ENCODE results near the gene TM2D3. TPM values are rescaled to one million over a fixed set of nuclear protein-coding genes. Genes with fewer than 3 reads are reported as not detected.

Gene TM2D3
- total RNA-seq, 1 donor from 2014 or later, result 42.9 TPM

- intact Hi-C loops (cut with micrococcal nuclease), result no loop called here
Measured at GRCh38 chr15:101625980-101626379, 26.2 kb downstream of the TM2D3 start.

- intact Hi-C loops (cut with micrococcal nuclease), result no loop called here
Measured at GRCh38 chr15:101625184-101625583, 27.0 kb downstream of the TM2D3 start.

DNA sequence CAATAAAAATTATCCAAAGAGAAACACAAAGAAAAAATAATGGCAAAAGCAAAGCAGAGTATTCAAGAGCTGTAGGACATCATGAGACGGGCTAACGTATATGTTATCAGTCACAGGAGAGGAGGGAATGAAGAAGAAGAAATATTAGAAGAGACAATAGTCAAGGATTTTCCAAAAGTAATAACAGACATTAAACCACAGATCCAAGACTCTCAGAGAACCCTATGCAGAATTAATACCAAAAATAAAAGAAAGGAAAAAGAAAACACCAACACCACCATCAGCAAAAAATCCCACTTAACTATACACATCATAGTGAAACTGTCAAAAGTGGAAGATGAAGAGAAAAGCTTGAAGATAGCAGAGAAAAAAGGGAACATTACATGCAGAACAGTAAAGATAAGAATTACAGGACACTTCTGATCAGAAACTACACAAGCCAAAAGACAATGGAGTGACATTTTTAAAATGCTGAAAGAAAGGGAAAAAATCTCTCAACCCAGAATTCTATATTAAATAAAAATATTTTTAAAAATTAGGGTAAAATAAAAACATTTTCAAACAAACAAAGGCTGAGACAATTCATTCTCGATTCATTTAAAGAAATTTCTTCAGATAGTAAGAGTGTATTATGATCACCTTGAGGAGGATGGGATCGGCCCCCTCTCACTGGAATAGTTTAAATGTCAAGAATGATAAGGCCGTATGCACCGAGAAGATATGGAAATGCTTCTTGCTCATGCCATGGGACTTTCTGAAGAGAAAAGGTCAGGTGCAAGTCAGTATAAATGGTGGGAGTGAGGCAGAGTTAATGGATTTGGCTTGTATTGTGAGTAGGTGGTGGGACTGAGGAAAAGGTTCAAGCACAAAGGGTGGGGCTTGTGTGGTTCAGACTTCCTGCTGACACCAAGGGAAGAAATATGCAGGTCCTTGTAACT is 28.5 kb downstream of the TM2D3 start:
- intact Hi-C loops (cut with micrococcal nuclease), result no loop called here

GRCh38 chr15:101621961-101622360 is 30.2 kb downstream of the TM2D3 start:
- intact Hi-C loops (cut with micrococcal nuclease), result no loop called here

GRCh38 chr15:101620671-101621070 is 31.5 kb downstream of the TM2D3 start:
- intact Hi-C loops (cut with micrococcal nuclease), result no loop called here

DNA sequence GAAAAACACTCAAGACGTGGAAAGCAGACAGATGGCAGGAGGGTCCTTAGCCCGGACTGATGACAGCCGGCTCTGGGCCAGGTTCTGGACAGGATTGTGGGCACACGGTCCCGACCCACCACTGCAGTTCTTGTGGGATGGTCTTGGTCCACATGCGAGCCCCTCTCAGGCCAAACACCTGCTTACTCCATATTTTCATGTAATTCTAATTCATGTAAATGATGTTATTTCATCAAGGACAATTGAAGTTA is 32.6 kb downstream of the TM2D3 start:
- intact Hi-C loops (cut with micrococcal nuclease), result no loop called here

GRCh38 chr15:101618851-101619614 is 33.1 kb downstream of the TM2D3 start:
- intact Hi-C loops (cut with micrococcal nuclease), result no loop called here

- intact Hi-C loops (cut with micrococcal nuclease), result no loop called here
Measured at GRCh38 chr15:101618076-101618475, 34.1 kb downstream of the TM2D3 start.

- intact Hi-C loops (cut with micrococcal nuclease), result no loop called here
Measured at GRCh38 chr15:101617390-101617965, 34.7 kb downstream of the TM2D3 start.

DNA sequence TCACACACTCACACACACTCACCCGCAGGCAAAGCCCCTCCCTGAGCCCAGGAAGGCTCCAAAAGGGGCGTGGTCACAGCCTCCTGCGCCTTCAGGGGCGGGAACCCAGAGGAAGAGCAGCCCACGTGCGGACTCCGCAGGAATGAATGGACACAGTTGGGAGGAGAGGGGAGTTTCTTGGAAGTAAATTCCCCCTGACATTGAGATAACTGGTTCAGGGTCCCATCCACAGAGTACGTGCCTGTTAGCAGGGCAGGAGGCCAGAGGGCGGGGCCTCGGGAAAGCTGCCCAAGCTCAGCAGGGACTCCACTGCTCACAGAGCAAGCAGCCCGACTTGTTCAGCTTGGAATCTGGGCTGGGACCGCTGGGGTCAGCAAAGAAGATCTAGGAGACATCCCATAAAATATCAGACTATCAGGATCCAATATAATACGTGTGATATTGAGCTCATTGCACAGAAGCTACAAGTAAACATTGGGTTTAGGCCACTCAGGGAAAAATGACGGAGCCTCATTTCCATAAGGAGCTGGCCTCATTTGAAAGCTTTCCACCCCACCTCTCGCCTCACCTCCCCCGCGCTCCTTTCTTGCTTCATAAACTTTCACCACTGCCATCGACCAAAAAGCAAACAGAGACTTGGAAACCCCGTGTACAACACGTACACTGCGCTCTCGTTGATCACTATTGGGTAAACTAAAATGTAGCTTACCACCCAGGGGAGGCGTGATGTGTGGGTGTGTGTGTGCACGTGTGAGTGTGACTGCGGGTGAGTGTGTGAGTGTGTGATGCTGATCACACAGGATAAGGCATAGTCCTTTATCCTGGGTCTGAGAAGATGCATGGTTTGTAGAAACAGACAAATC is 36.0 kb downstream of the TM2D3 start:
- intact Hi-C loops (cut with micrococcal nuclease), result no loop called here

GRCh38 chr15:101615414-101615985 is 36.7 kb downstream of the TM2D3 start:
- intact Hi-C loops (cut with micrococcal nuclease), result no loop called here

GRCh38 chr15:101614761-101615160 is 37.4 kb downstream of the TM2D3 start:
- intact Hi-C loops (cut with micrococcal nuclease), result no loop called here

- intact Hi-C loops (cut with micrococcal nuclease), result no loop called here
Measured at GRCh38 chr15:101614001-101614585, 38.1 kb downstream of the TM2D3 start.

GRCh38 chr15:101613130-101614000 is 38.8 kb downstream of the TM2D3 start:
- intact Hi-C loops (cut with micrococcal nuclease), result no loop called here

- intact Hi-C loops (cut with micrococcal nuclease), result no loop called here
Measured at GRCh38 chr15:101612676-101613075, 39.5 kb downstream of the TM2D3 start.

- intact Hi-C loops (cut with micrococcal nuclease), result no loop called here
Measured at GRCh38 chr15:101611580-101612299, 40.4 kb downstream of the TM2D3 start.

GRCh38 chr15:101611007-101611406 is 41.2 kb downstream of the TM2D3 start:
- intact Hi-C loops (cut with micrococcal nuclease), result no loop called here

DNA sequence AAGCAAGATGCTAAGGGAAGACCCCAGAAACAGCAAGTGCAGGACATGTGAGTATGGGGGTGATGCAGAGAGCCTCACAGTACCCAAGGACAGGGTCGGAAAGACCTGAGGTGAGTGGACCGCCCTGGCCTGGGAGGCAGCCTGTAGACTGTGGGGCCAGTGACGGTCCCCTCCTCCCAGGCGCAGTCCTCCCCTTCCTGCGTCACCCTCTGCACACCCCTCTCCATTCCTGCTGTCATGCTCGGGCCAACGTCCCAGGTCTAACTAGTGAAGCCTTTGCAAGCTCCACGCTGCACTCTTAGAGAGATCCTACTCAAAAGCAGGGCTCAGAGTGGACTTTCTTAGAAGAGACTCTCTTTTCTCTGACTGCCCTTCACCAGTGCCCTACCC is 41.6 kb downstream of the TM2D3 start:
- intact Hi-C loops (cut with micrococcal nuclease), result no loop called here

All from T-helper 2 cell treated with Interferon-gamma antibody and Interleukin-4, amounts not matched to agents 100 ng/mL and 5 ng/mL, for 36 hours (primary cell).